HFFc6 (cell line): Measurements from ENCODE around the gene AKAP13. TPM values are rescaled to one million over a fixed set of nuclear protein-coding genes. Genes with fewer than 3 reads are reported as not detected.

ENCODE experiments used
- DNase-seq: peaks from one replicate; pipeline ENCODE4 v3.0.0-alpha.2; 2018
- H3K27ac Mint-ChIP-seq: 2 replicates; pipeline ENCODE4 v1.8.0; 2020; ENCODE audit warnings: mild to moderate bottlenecking, mixed read lengths
- H3K27me3 Mint-ChIP-seq: 2 replicates; pipeline ENCODE4 v1.8.0; 2021; ENCODE audit warnings: mild to moderate bottlenecking, moderate library complexity, mixed read lengths; ENCODE audit not compliant: insufficient read depth
- H3K36me3 Mint-ChIP-seq: 2 replicates; pipeline ENCODE4 v1.8.0; 2021; ENCODE audit warnings: low read depth, mixed read lengths
- H3K4me1 Mint-ChIP-seq: 2 replicates; pipeline ENCODE4 v1.8.0; 2020; ENCODE audit warnings: low read depth, mixed read lengths
- H3K4me3 Mint-ChIP-seq: 2 replicates; pipeline ENCODE4 v1.8.0; 2020; ENCODE audit warnings: mild to moderate bottlenecking, moderate library complexity, mixed read lengths
- H3K9me3 Mint-ChIP-seq: 2 replicates; pipeline ENCODE4 v1.8.0; 2020; ENCODE audit warnings: mild to moderate bottlenecking, mixed read lengths
- total RNA-seq, 6 experiments: library from RNA; stranded (reverse); fragmentation: NEBNext Ultra II Directional; extraction: Animal tissue kit (Norgen Biotek cat#: 25700); gene quantifications; 2 replicates in 1 of 6; 3 replicates in 5 of 6; pipeline ENCODE4 v1.2.3, GENCODE V29; 2021
- TF ChIP-seq, protein P1 (sequence below): fragments of 200-600 bp; sonication (generic); IDR thresholded peaks from 2 replicates; pipeline ENCODE4 v1.5.0; 2021; ENCODE audit warnings: antibody characterized with exemption, mild to moderate bottlenecking

AKAP13 gene
- total RNA-seq, 6 experiments from 2014 or later, result 29.0 to 51.3 (median 35.6) TPM

DNA sequence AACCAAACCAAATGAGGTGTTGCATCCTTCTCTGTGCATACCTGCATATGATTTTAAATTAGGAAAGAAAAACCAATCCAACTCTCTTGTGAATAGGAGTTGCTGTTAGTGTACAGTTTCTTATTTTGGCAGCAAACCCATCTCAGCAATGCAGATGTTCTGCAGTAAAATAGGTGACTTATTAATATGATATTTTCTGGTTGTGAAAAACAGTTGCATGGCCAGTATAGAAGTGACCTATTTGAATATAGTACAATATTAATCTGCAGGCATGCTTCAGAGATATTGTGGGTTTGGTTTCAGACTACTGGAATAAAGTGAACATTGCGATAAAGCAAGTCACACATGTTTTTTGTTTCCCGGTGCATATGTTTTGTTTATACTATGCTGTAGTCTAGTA, 42.2 kb downstream of the AKAP13 start:
- TF ChIP-seq, protein P1, sequence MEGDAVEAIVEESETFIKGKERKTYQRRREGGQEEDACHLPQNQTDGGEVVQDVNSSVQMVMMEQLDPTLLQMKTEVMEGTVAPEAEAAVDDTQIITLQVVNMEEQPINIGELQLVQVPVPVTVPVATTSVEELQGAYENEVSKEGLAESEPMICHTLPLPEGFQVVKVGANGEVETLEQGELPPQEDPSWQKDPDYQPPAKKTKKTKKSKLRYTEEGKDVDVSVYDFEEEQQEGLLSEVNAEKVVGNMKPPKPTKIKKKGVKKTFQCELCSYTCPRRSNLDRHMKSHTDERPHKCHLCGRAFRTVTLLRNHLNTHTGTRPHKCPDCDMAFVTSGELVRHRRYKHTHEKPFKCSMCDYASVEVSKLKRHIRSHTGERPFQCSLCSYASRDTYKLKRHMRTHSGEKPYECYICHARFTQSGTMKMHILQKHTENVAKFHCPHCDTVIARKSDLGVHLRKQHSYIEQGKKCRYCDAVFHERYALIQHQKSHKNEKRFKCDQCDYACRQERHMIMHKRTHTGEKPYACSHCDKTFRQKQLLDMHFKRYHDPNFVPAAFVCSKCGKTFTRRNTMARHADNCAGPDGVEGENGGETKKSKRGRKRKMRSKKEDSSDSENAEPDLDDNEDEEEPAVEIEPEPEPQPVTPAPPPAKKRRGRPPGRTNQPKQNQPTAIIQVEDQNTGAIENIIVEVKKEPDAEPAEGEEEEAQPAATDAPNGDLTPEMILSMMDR, result no peak
- no peak for DNase-seq
- Mint-ChIP-seq H3K36me3 (peaks cover 5% of the 10 kb centered on the region; the same call in 1 of the 2 replicates), H3K4me3 (no peak overlapping the region), H3K27me3 (peaks cover 2% of the 10 kb centered on the region; the same call in 1 of the 2 replicates), H3K27ac (no peak overlapping the region), H3K9me3 (no peaks in the 10 kb centered on the region), H3K4me1 (peaks cover 62% of the 10 kb centered on the region)

DNA sequence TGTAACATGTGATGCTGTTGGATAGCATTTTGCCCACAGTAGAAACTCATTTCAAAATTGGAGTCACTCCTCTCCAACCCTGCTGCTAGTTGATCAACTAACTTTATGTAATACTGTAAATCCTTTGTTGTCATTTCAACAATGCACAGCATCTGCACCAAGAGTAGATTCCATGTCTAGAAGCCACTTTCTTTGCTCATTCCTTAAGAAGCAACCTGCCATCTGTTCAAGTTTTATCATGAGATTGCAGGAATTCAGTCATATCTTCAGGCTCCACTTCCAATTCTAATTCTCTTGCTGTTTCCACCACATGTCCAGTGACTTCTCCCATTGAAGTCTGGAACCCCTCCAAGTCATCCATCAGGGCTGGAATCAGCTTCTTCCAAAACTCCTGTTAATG, 42.9 kb downstream of the AKAP13 start:
- TF ChIP-seq, protein P1, result no peak
- no peak for DNase-seq
- peaks cover 2% of the 10 kb centered on the region; the same call in 1 of the 2 replicates for H3K27me3 Mint-ChIP-seq
- no peak overlapping the region for H3K27ac Mint-ChIP-seq
- H3K9me3 Mint-ChIP-seq, result no peaks in the 10 kb centered on the region
- no peak overlapping the region for H3K4me3 Mint-ChIP-seq
- H3K36me3 Mint-ChIP-seq, result peaks cover 5% of the 10 kb centered on the region; the same call in 1 of the 2 replicates
- H3K4me1 Mint-ChIP-seq, result peaks cover 61% of the 10 kb centered on the region

DNA sequence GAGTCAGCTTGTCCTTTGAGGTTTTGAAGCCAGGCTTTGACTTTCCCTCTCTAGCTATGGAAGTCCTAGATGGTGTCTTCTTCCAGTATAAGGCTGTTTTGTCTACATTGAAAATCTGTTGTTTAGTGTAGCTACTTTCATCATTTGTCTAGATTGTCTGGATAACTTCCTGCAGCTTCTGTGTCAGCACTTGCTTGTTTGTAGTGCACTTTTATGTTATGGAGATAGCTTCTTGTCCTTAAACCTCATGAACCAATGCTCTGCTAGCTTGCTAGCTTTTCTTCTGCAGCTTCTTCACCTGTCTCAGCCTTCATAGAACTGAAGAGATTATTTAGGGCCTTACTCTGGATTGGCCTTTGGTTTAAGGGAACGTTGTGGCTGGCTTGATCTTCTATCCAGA, 43.8 kb downstream of the AKAP13 start:
- no peak overlapping the region for H3K4me3 Mint-ChIP-seq
- peaks cover 58% of the 10 kb centered on the region for H3K4me1 Mint-ChIP-seq
- DNase-seq, result no peak
- TF ChIP-seq, protein P1, result no peak
- H3K27me3 Mint-ChIP-seq, result peaks cover 2% of the 10 kb centered on the region; the same call in 1 of the 2 replicates
- H3K36me3 Mint-ChIP-seq, result peaks cover 5% of the 10 kb centered on the region; the same call in 1 of the 2 replicates
- H3K27ac Mint-ChIP-seq, result no peak overlapping the region
- H3K9me3 Mint-ChIP-seq, result no peaks in the 10 kb centered on the region

DNA sequence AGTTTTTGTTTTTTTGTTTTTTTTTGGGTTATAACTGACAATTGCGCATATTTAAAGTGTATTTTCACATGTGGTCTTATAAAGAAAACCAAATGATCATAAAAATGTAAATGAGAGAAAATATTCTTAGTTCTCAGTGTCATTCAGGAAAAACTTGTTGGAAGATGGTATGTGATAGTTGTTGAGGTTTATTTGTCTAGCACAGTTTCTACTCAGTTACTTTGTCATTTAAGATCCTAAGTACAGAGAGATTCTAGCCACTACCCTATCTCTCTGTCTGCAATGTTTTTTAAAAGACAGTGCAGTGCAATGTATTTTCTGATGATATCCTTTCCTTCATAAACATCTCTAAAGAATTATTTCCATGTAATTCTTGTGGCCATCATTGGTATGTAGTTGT, 46.1 kb downstream of the AKAP13 start:
- H3K36me3 Mint-ChIP-seq, result no peaks in the 10 kb centered on the region
- no peak overlapping the region for H3K4me3 Mint-ChIP-seq
- no peak overlapping the region for H3K27ac Mint-ChIP-seq
- no peaks in the 10 kb centered on the region for H3K9me3 Mint-ChIP-seq
- TF ChIP-seq, protein P1, result no peak
- DNase-seq, result no peak
- H3K27me3 Mint-ChIP-seq, result peaks cover 2% of the 10 kb centered on the region; the same call in 1 of the 2 replicates
- H3K4me1 Mint-ChIP-seq, result peaks cover 50% of the 10 kb centered on the region

DNA sequence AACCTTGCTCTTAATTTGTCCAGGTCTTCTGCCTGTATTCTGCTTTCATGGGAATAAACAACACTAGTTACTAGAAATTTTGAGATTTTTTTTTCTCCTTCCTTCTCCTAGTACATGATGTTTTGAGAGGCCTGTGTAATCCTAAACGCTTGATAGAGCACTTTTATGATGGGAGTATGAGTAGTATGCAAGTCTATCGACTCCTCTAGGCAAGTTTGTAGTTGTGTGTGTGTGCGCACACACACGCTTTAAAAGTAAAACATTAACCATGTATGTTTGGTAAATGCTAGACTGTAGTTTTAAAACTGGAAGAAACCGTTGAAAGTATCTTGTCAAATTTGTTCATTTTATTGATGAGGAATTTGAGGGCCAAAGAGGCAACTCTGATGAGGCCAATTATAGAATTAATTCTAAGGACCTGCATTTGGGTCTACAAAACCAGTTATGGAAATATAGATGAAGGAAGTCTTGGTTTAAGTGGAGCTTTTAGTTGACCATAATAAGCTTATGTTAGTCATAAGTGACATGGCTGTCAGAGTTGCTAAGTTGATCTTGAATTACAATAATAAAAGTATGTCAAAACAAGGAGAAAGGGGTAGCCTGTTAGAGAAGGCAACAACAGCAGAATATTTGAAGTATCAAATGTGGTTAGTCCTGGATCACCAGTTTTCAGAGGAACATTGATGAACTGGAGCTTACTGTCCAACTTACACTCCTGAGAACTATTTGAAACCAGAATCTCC, 47.1 kb downstream of the AKAP13 start:
- Mint-ChIP-seq H3K27me3 (peaks cover 2% of the 10 kb centered on the region; the same call in 1 of the 2 replicates), H3K4me3 (no peak overlapping the region), H3K36me3 (no peaks in the 10 kb centered on the region), H3K9me3 (no peaks in the 10 kb centered on the region), H3K27ac (no peak overlapping the region), H3K4me1 (peaks cover 43% of the 10 kb centered on the region)
- TF ChIP-seq, protein P1, result no peak
- no peak for DNase-seq
